Smooth muscle cell (in vitro differentiated cells): ENCODE measurements around the gene FCHO2. TPM values are rescaled to one million over a fixed set of nuclear protein-coding genes. Genes with fewer than 3 reads are reported as not detected.
"Not testable (repeated sequence)": the region's sequence is repeated elsewhere in the genome, so short reads cannot be mapped to it uniquely, and the experiment has no call there.

Source experiments
- DNase-seq: peaks from one replicate; lab custom pipeline; 2025; ENCODE audit not compliant: unreplicated experiment; lab: John Stamatoyannopoulos, UW
- H2AFZ ChIP-seq: fragments of 200-600 bp; sonication (generic); 2 replicates; pipeline ENCODE4 v1.6.0; 2016; ENCODE audit warnings: antibody characterized with exemption, low read depth, mild to moderate bottlenecking
- H3F3A ChIP-seq: fragments of 200-600 bp; sonication (generic); 2 replicates; pipeline ENCODE4 v1.6.0; 2017; ENCODE audit warnings: antibody characterized with exemption, low read depth
- H3K27ac ChIP-seq: fragments of 200-600 bp; sonication (generic); 2 replicates; pipeline ENCODE4 v1.5.1; 2016; ENCODE audit warnings: low read depth, mild to moderate bottlenecking
- H3K27me3 ChIP-seq: fragments of 200-600 bp; sonication (generic); 2 replicates; pipeline ENCODE4 v1.6.1; 2016; ENCODE audit warnings: low read depth, mild to moderate bottlenecking
- H3K36me3 ChIP-seq: fragments of 200-600 bp; sonication (generic); 2 replicates; pipeline ENCODE4 v1.5.1; 2016; ENCODE audit warnings: low read depth
- H3K4me1 ChIP-seq: fragments of 200-600 bp; sonication (generic); 2 replicates; pipeline ENCODE4 v1.5.1; 2016; ENCODE audit warnings: low read depth
- H3K4me2 ChIP-seq: fragments of 200-600 bp; sonication (generic); 2 replicates; pipeline ENCODE4 v1.6.0; 2016; ENCODE audit warnings: mild to moderate bottlenecking
- H3K4me3 ChIP-seq: fragments of 200-600 bp; sonication (generic); 2 replicates; pipeline ENCODE4 v1.5.1; 2016; ENCODE audit warnings: mild to moderate bottlenecking
- H3K79me2 ChIP-seq: fragments of 200-600 bp; sonication (generic); 2 replicates; pipeline ENCODE4 v1.6.0; 2016; ENCODE audit warnings: low read depth, mild to moderate bottlenecking
- H3K9ac ChIP-seq: fragments of 200-600 bp; sonication (generic); 2 replicates; pipeline ENCODE4 v1.6.0; 2016; ENCODE audit warnings: low read depth
- H3K9me3 ChIP-seq: fragments of 200-600 bp; sonication (generic); replicated peaks from 2 replicates; pipeline ENCODE4 v1.5.1; 2016; ENCODE audit warnings: low read depth
- H4K20me1 ChIP-seq: fragments of 200-600 bp; sonication (generic); 2 replicates; pipeline ENCODE4 v1.6.0; 2016; ENCODE audit warnings: low read depth
- WGBS: methylation state at CpG from one replicate; pipeline ENCODE4 v1.1.7; 2016; ENCODE audit warnings: low lambda C conversion rate; 5-methylcytosine and 5-hydroxymethylcytosine counted together
- polyA plus RNA-seq: library from polyadenylated mRNA; unstranded; fragments of >200 nt; fragmentation: Nextera tagmentation; extraction: Ambion mirVana; gene quantifications from 2 replicates; pipeline ENCODE4 v1.2.1, GENCODE V29; 2016
- total RNA-seq: library from RNA; depleted of rRNA; stranded (reverse); fragments of >200 nt; gene quantifications from 2 replicates; pipeline ENCODE4 v1.2.3, GENCODE V29; 2014
- TF ChIP-seq, protein P1 (sequence below): fragments of 200-600 bp; sonication (generic); IDR thresholded peaks from 2 replicates; pipeline ENCODE4 v1.5.1; 2017; ENCODE audit warnings: borderline replicate concordance, mild to moderate bottlenecking, antibody characterized with exemption; ENCODE audit not compliant: insufficient read depth, poor library complexity, severe bottlenecking

FCHO2 gene
- total and polyA plus RNA-seq, 2 experiments from 2014 or later, result 4.9 to 27.8 TPM

- H3K4me2 ChIP-seq, result no peak overlapping the region
- no peak overlapping the region for H3K27ac ChIP-seq
- H3F3A ChIP-seq, result no peaks in the 10 kb centered on the region
- no peaks in the 10 kb centered on the region for H3K27me3 ChIP-seq
- H3K36me3 ChIP-seq, result no peaks in the 10 kb centered on the region
- no peak for DNase-seq
- no peaks in the 10 kb centered on the region for H3K4me1 ChIP-seq
- 97% methylated on average over 32 of the region's 33 CpGs for WGBS
- TF ChIP-seq, protein P1, sequence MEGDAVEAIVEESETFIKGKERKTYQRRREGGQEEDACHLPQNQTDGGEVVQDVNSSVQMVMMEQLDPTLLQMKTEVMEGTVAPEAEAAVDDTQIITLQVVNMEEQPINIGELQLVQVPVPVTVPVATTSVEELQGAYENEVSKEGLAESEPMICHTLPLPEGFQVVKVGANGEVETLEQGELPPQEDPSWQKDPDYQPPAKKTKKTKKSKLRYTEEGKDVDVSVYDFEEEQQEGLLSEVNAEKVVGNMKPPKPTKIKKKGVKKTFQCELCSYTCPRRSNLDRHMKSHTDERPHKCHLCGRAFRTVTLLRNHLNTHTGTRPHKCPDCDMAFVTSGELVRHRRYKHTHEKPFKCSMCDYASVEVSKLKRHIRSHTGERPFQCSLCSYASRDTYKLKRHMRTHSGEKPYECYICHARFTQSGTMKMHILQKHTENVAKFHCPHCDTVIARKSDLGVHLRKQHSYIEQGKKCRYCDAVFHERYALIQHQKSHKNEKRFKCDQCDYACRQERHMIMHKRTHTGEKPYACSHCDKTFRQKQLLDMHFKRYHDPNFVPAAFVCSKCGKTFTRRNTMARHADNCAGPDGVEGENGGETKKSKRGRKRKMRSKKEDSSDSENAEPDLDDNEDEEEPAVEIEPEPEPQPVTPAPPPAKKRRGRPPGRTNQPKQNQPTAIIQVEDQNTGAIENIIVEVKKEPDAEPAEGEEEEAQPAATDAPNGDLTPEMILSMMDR, result no peak
- H3K4me3 ChIP-seq, result no peak overlapping the region
- H3K79me2 ChIP-seq, result no peaks in the 10 kb centered on the region
- no peak overlapping the region for H3K9ac ChIP-seq
- no peak overlapping the region for H2AFZ ChIP-seq
- H3K9me3 ChIP-seq, result no peaks in the 10 kb centered on the region
- no peaks in the 10 kb centered on the region for H4K20me1 ChIP-seq
These were observed 30.4 kb upstream of the FCHO2 start for GRCh38 chr5:72925336-72926010.

DNA sequence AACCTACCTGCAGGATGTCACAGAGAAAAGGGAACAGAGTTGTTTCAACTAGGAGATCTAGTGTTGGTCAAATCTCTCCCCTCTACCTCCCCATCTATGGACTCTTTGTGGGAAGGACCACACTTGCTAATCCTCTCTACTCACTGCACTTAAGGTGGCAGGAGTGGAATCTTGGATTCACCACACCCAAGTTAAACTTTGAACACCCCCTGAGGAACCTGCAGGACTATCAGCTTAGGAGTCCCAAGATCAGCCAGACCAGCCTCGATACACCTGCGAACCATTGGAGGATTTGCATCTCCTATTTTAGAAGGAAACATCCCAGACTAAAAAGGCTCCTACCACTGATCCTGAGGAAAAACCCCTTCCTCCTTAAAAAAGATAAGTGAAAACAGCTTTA is 23.2 kb upstream of the FCHO2 start:
- H3F3A ChIP-seq, DNase-seq, H3K9me3 ChIP-seq, H3K79me2 ChIP-seq, H3K4me3 ChIP-seq, H3K27ac ChIP-seq, H3K36me3 ChIP-seq, H3K4me2 ChIP-seq, H3K9ac ChIP-seq, H3K4me1 ChIP-seq, H2AFZ ChIP-seq, H3K27me3 ChIP-seq, H4K20me1 ChIP-seq: not testable (repeated sequence)
- WGBS, result 94% methylated on average over 2 of the region's 2 CpGs

GRCh38 chr5:72934953-72935725 is 20.7 kb upstream of the FCHO2 start:
- not testable (repeated sequence) for H3K4me1 ChIP-seq, H3K4me3 ChIP-seq, H3F3A ChIP-seq, H3K79me2 ChIP-seq, H3K9ac ChIP-seq, H3K4me2 ChIP-seq, H3K36me3 ChIP-seq, DNase-seq, H3K27me3 ChIP-seq, H3K27ac ChIP-seq, H4K20me1 ChIP-seq, H3K9me3 ChIP-seq, H2AFZ ChIP-seq
- 97% methylated on average over 16 of the region's 32 CpGs for whole genome bisulfite sequencing

DNA sequence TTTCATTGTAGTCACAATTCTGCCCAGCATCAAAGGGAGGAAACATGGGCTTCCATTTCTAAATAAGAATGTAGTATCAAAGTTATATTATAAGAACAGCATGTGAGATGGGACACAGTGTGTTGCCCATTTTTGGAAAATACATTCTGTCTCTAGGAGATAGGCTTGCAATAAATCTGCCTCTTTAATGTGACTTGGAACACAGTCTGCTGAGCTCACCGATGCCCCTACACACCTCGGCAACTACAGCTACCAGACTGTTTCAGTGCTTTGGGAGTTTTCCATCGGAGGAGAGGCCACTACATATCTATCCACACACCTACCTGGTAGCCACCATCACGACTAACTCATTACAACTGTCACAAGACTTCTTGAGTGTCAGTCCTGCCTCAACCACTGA is 18.9 kb upstream of the FCHO2 start:
- no peak overlapping the region for H3K9ac ChIP-seq
- H3F3A ChIP-seq, result no peaks in the 10 kb centered on the region
- H3K4me2 ChIP-seq, result no peak overlapping the region
- no peak overlapping the region for H2AFZ ChIP-seq
- no peak overlapping the region for H3K4me3 ChIP-seq
- no peaks in the 10 kb centered on the region for H4K20me1 ChIP-seq
- no peaks in the 10 kb centered on the region for H3K4me1 ChIP-seq
- no peak overlapping the region for H3K27ac ChIP-seq
- TF ChIP-seq, protein P1, result no peak
- no peaks in the 10 kb centered on the region for H3K79me2 ChIP-seq
- no peaks in the 10 kb centered on the region for H3K27me3 ChIP-seq
- no peak for DNase-seq
- WGBS, result 93% methylated on average over 4 of the region's 4 CpGs
- H3K36me3 ChIP-seq, result no peaks in the 10 kb centered on the region
- H3K9me3 ChIP-seq, result no peaks in the 10 kb centered on the region
